HepG2 (cell line): Measurements from ENCODE around the gene CASP5. TPM values are rescaled to one million over a fixed set of nuclear protein-coding genes. Genes with fewer than 3 reads are reported as not detected.
A peak's percentile ranks its signal among the peaks of the same experiment; 100 is the strongest.

Source experiments
- BCL6 ChIP-seq: IDR thresholded peaks from 2 replicates; pipeline ENCODE4 v1.6.1; 2016; ENCODE audit warnings: missing genetic modification reagents, missing compliant biosample characterization
- CHD4 ChIP-seq: fragments of 200-600 bp; sonication (generic); IDR thresholded peaks from 2 replicates; pipeline ENCODE4 v1.7.0; 2017; ENCODE audit warnings: mild to moderate bottlenecking, low read length, borderline replicate concordance
- DNMT3B ChIP-seq: conservative IDR thresholded peaks from 2 replicates; pipeline ENCODE4 v1.6.1; 2016; ENCODE audit warnings: missing biosample characterization, control low read depth
- FOXA3 ChIP-seq: IDR thresholded peaks from 2 replicates; pipeline ENCODE4 v1.6.1; 2016; ENCODE audit warnings: missing genetic modification reagents, missing compliant biosample characterization
- GATAD2A ChIP-seq: IDR thresholded peaks from 2 replicates; pipeline ENCODE4 v1.6.1; 2016
- HNRNPUL1 ChIP-seq: fragments of 200-400 bp; formaldehyde crosslinking; IDR thresholded peaks from 2 replicates; pipeline ENCODE4 v1.6.1; 2017; ENCODE audit warnings: low read depth, mild to moderate bottlenecking, low read length, moderate library complexity
- MEF2D ChIP-seq: sonication (generic); formaldehyde crosslinking; IDR thresholded peaks from 2 replicates; pipeline ENCODE4 v1.5.1; 2020; ENCODE audit warnings: mild to moderate bottlenecking, missing genetic modification reagents
- MIXL1 ChIP-seq: IDR thresholded peaks from 2 replicates; pipeline ENCODE4 v1.6.1; 2016
- NCOR1 ChIP-seq: fragments of 200-600 bp; sonication (generic); IDR thresholded peaks from 2 replicates; pipeline ENCODE4 v1.7.0; 2017; ENCODE audit warnings: antibody characterized with exemption, low read length, borderline replicate concordance
- NR2F6 ChIP-seq, 2 experiments: IDR thresholded peaks; 2 replicates each; pipeline ENCODE4 v1.6.1; 2016; ENCODE audit warnings: antibody characterized with exemption in 1 of 2, mild to moderate bottlenecking in 1 of 2
- SALL1 ChIP-seq: sonication (generic); formaldehyde crosslinking; IDR thresholded peaks from 2 replicates; pipeline ENCODE4 v1.8.0; 2022; ENCODE audit warnings: mild to moderate bottlenecking, missing genetic modification reagents
- SOX5 ChIP-seq: IDR thresholded peaks from 2 replicates; pipeline ENCODE4 v1.6.1; 2016; ENCODE audit warnings: borderline replicate concordance
- SOX6 ChIP-seq, 2 experiments: fragments of 450-650 bp in 1 of 2; sonication (generic) in 1 of 2; formaldehyde crosslinking in 1 of 2; IDR thresholded peaks; 2 replicates each; pipeline versions ENCODE4 v1.4.0 to v1.6.1; 2017 to 2020; ENCODE audit warnings: antibody characterized with exemption in 1 of 2, mild to moderate bottlenecking in 1 of 2, missing genetic modification reagents in 1 of 2
- SRF ChIP-seq: IDR thresholded peaks from 2 replicates; pipeline ENCODE4 v1.6.1; 2011; ENCODE audit warnings: mild to moderate bottlenecking, low read depth, low read length, moderate library complexity
- THRA ChIP-seq: sonication (generic); formaldehyde crosslinking; IDR thresholded peaks from 2 replicates; pipeline ENCODE4 v1.4.0; 2020; ENCODE audit warnings: missing genetic modification reagents, borderline replicate concordance
- ZKSCAN8 ChIP-seq: IDR thresholded peaks from 2 replicates; pipeline ENCODE4 v1.6.1; 2016; ENCODE audit warnings: borderline replicate concordance, missing genetic modification reagents, missing compliant biosample characterization
- ZNF17 ChIP-seq: sonication (generic); formaldehyde crosslinking; IDR thresholded peaks from 2 replicates; pipeline ENCODE4 v1.5.0; 2020; ENCODE audit warnings: mild to moderate bottlenecking, missing genetic modification reagents
- ZNF788 ChIP-seq: sonication (generic); formaldehyde crosslinking; IDR thresholded peaks from 2 replicates; pipeline ENCODE4 v1.5.0; 2020; ENCODE audit warnings: mild to moderate bottlenecking, missing genetic modification reagents, borderline replicate concordance
- polyA plus RNA-seq, 8 experiments: library from polyadenylated mRNA; depleted of rRNA in 3 of 8; stranded (reverse) in 7 of 8; unstranded in 1 of 8; fragments of >200 nt; fragmentation: Illumina TruSeq in 4 of 8; extraction: Trizol in 4 of 8; gene quantifications; 2 replicates each; pipeline versions ENCODE4 v1.2.1 to v1.2.3, GENCODE V29; 2011 to 2016; ENCODE audit warnings: low read depth in 4 of 8, missing spikeins in 1 of 8, mixed read lengths in 1 of 8; ENCODE audit not compliant: insufficient read depth in 1 of 8
- total RNA-seq, 5 experiments: library from RNA; depleted of rRNA; stranded (reverse); fragments of >200 nt; fragmentation: Illumina TruSeq; extraction: Trizol; gene quantifications; 2 replicates each; pipeline ENCODE4 v1.2.3, GENCODE V29; 2016; ENCODE audit warnings: low read depth in 1 of 5
- TF ChIP-seq, protein P1 (sequence below): sonication (generic); formaldehyde crosslinking; IDR thresholded peaks from 2 replicates; pipeline ENCODE4 v1.4.0; 2020; ENCODE audit warnings: mild to moderate bottlenecking, missing genetic modification reagents, borderline replicate concordance
- TF ChIP-seq, protein P2 (sequence below): sonication (generic); formaldehyde crosslinking; IDR thresholded peaks from 2 replicates; pipeline ENCODE4 v1.5.0; 2020; ENCODE audit warnings: missing genetic modification reagents
- TF ChIP-seq, protein P3 (sequence below): sonication (generic); formaldehyde crosslinking; IDR thresholded peaks from 2 replicates; pipeline ENCODE4 v1.4.0; 2020; ENCODE audit warnings: missing genetic modification reagents, mild to moderate bottlenecking, borderline replicate concordance

The CASP5 gene
- total and polyA plus RNA-seq, 2 of the 13 experiments (the other 11 are each of a cell fraction or from before 2014, with no cell fraction given) = not detected

DNA sequence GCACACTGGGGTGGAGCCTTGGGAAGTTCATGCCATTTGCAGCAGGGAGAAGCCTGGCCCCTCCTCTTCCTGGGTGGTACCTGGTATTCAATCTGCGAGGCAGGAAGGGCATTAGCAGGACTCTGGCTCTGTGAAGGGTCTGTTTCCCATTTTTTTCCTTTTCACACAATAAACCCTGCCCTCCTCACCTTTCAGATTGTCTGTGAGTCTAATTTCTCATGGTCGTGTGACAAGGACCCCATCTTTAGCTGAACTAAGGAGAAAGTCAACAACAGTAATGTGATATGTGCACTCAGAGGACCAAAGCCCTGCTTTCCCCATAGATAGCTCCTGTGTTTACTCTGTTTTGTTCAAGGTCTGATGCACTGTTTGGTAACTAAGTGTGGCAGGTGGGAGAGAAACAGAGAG, 28.0 kb downstream of the CASP5 start (continued):
- TF ChIP-seq NR2F6 (IDR thresholded peaks at IDR 0.05) (peak; percentile 56; the same call in 1 of the 2 replicates), NR2F6 (CRISPR knock-in tag; IDR thresholded peaks at IDR 0.05) (0 out of 2 replicates have a peak, but pooled peaks have one; percentile 52), FOXA3 (CRISPR knock-in tag) (peak; percentile 96), SALL1 (CRISPR knock-in tag) (peak; percentile 89), GATAD2A (peak; percentile 90), SOX5 (CRISPR knock-in tag) (peak; percentile 89), ZNF788 (no peak), MEF2D (peak; percentile 64; the same call in 1 of the 2 replicates), BCL6 (CRISPR knock-in tag) (peak; percentile 67), ZKSCAN8 (CRISPR knock-in tag) (peak; percentile 32; the same call in 1 of the 2 replicates), NCOR1 (peak; percentile 39; the same call in 1 of the 2 replicates), DNMT3B (CRISPR knock-in tag) (no peak), MIXL1 (0 out of 2 replicates have a peak, but pooled peaks have one; percentile 41), SOX6 (IDR thresholded peaks at IDR 0.05) (no peak), SOX6 (CRISPR knock-in tag; IDR thresholded peaks at IDR 0.05) (peak; percentile 95), HNRNPUL1 (no peak), THRA (CRISPR knock-in tag) (0 out of 2 replicates have a peak, but pooled peaks have one; percentile 39), ZNF17 (CRISPR knock-in tag) (no peak), SRF (0 out of 2 replicates have a peak, but pooled peaks have one; percentile 19), CHD4 (no peak)
- TF ChIP-seq, protein P1, sequence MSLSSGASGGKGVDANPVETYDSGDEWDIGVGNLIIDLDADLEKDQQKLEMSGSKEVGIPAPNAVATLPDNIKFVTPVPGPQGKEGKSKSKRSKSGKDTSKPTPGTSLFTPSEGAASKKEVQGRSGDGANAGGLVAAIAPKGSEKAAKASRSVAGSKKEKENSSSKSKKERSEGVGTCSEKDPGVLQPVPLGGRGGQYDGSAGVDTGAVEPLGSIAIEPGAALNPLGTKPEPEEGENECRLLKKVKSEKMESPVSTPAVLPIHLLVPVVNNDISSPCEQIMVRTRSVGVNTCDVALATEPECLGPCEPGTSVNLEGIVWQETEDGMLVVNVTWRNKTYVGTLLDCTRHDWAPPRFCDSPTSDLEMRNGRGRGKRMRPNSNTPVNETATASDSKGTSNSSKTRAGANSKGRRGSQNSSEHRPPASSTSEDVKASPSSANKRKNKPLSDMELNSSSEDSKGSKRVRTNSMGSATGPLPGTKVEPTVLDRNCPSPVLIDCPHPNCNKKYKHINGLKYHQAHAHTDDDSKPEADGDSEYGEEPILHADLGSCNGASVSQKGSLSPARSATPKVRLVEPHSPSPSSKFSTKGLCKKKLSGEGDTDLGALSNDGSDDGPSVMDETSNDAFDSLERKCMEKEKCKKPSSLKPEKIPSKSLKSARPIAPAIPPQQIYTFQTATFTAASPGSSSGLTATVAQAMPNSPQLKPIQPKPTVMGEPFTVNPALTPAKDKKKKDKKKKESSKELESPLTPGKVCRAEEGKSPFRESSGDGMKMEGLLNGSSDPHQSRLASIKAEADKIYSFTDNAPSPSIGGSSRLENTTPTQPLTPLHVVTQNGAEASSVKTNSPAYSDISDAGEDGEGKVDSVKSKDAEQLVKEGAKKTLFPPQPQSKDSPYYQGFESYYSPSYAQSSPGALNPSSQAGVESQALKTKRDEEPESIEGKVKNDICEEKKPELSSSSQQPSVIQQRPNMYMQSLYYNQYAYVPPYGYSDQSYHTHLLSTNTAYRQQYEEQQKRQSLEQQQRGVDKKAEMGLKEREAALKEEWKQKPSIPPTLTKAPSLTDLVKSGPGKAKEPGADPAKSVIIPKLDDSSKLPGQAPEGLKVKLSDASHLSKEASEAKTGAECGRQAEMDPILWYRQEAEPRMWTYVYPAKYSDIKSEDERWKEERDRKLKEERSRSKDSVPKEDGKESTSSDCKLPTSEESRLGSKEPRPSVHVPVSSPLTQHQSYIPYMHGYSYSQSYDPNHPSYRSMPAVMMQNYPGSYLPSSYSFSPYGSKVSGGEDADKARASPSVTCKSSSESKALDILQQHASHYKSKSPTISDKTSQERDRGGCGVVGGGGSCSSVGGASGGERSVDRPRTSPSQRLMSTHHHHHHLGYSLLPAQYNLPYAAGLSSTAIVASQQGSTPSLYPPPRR (CRISPR knock-in tag) = peak; percentile 69; the same call in 1 of the 2 replicates
- TF ChIP-seq, protein P2, sequence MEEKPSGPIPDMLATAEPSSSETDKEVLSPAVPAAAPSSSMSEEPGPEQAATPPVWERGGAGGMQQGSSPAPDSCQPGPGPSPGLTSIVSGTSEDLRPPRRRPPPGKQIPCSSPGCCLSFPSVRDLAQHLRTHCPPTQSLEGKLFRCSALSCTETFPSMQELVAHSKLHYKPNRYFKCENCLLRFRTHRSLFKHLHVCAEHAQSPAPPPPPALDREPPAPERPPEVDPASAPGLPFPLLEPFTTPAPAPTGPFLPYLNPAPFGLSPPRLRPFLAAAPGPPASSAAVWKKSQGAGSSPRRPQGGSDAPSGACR (CRISPR knock-in tag) = peak; percentile 46; the same call in 1 of the 2 replicates
- TF ChIP-seq, protein P3, sequence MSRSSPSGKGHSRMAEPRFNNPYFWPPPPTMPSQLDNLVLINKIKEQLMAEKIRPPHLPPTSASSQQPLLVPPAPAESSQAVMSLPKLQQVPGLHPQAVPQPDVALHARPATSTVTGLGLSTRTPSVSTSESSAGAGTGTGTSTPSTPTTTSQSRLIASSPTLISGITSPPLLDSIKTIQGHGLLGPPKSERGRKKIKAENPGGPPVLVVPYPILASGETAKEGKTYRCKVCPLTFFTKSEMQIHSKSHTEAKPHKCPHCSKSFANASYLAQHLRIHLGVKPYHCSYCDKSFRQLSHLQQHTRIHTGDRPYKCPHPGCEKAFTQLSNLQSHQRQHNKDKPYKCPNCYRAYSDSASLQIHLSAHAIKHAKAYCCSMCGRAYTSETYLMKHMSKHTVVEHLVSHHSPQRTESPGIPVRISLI (CRISPR knock-in tag) = peak; percentile 69; the same call in 1 of the 2 replicates
